Mononuclear cell (primary cell): Measurements from ENCODE around the gene FUCA1. TPM values are rescaled to one million over a fixed set of nuclear protein-coding genes. Genes with fewer than 3 reads are reported as not detected.

Source experiments
- H3K27me3 ChIP-seq: 2 replicates; pipeline ENCODE4 v1.6.0; 2011; ENCODE audit warnings: low read length, control low read depth; ENCODE audit not compliant: insufficient read depth
- H3K4me1 ChIP-seq: 2 replicates; pipeline ENCODE4 v1.5.1; 2011; ENCODE audit warnings: mild to moderate bottlenecking, low read length, control low read depth; ENCODE audit not compliant: insufficient read depth
- H3K4me3 ChIP-seq: 2 replicates; pipeline ENCODE4 v1.5.1; 2011; ENCODE audit warnings: mild to moderate bottlenecking, low read length, moderate library complexity
- H3K9me3 ChIP-seq: 2 replicates; pipeline ENCODE4 v1.5.1; 2011; ENCODE audit warnings: low read depth, mild to moderate bottlenecking, control low read depth, low read length
- total RNA-seq: library from RNA; depleted of rRNA; stranded (reverse); fragments of >200 nt; gene quantifications from one replicate; pipeline ENCODE4 v1.2.3, GENCODE V29; 2012

Gene FUCA1
- total RNA-seq, 1 donor = 8.8 TPM

- H3K4me1 ChIP-seq = peaks cover 30% of the 10 kb centered on the region
- no peak overlapping the region for H3K4me3 ChIP-seq
- H3K27me3 ChIP-seq = no peaks in the 10 kb centered on the region
- H3K9me3 ChIP-seq = no peaks in the 10 kb centered on the region
These were observed 72.2 kb downstream of the FUCA1 start for GRCh38 chr1:23795676-23796465.

Other genes with a start within 250 kb of the FUCA1 start
- gene RPL11, start 176.5 kb downstream of the FUCA1 start, total RNA-seq = 2,123 TPM
- 42.1 TPM for gene ELOA, start 124.8 kb downstream of the FUCA1 start, total RNA-seq
- 63.8 TPM for gene PITHD1, start 89.9 kb downstream of the FUCA1 start, total RNA-seq
- gene LYPLA2, start 77.1 kb downstream of the FUCA1 start, total RNA-seq = 14.7 TPM
- 4.4 TPM for gene GALE, start 67.5 kb downstream of the FUCA1 start, total RNA-seq
- gene HMGCL, start 42.9 kb downstream of the FUCA1 start, total RNA-seq = 7.3 TPM
- 3.3 TPM for gene CNR2, start 45.1 kb upstream of the FUCA1 start, total RNA-seq
- gene PNRC2, start 91.5 kb upstream of the FUCA1 start, total RNA-seq = 243 TPM
- 316 TPM for gene SRSF10, start 112.0 kb upstream of the FUCA1 start, total RNA-seq
- gene MYOM3, start 243.8 kb upstream of the FUCA1 start, total RNA-seq = not detected